COLO668 (cell line): ENCODE data around the gene POT1.
"Not testable (repeated sequence)": the region's sequence is repeated elsewhere in the genome, so short reads cannot be mapped to it uniquely, and the experiment has no call there.

ENCODE experiments used
- DNase-seq: peaks from one replicate; lab custom pipeline; 2025; ENCODE audit not compliant: unreplicated experiment; lab: John Stamatoyannopoulos, UW

Gene POT1, protein sequence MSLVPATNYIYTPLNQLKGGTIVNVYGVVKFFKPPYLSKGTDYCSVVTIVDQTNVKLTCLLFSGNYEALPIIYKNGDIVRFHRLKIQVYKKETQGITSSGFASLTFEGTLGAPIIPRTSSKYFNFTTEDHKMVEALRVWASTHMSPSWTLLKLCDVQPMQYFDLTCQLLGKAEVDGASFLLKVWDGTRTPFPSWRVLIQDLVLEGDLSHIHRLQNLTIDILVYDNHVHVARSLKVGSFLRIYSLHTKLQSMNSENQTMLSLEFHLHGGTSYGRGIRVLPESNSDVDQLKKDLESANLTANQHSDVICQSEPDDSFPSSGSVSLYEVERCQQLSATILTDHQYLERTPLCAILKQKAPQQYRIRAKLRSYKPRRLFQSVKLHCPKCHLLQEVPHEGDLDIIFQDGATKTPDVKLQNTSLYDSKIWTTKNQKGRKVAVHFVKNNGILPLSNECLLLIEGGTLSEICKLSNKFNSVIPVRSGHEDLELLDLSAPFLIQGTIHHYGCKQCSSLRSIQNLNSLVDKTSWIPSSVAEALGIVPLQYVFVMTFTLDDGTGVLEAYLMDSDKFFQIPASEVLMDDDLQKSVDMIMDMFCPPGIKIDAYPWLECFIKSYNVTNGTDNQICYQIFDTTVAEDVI

DNA sequence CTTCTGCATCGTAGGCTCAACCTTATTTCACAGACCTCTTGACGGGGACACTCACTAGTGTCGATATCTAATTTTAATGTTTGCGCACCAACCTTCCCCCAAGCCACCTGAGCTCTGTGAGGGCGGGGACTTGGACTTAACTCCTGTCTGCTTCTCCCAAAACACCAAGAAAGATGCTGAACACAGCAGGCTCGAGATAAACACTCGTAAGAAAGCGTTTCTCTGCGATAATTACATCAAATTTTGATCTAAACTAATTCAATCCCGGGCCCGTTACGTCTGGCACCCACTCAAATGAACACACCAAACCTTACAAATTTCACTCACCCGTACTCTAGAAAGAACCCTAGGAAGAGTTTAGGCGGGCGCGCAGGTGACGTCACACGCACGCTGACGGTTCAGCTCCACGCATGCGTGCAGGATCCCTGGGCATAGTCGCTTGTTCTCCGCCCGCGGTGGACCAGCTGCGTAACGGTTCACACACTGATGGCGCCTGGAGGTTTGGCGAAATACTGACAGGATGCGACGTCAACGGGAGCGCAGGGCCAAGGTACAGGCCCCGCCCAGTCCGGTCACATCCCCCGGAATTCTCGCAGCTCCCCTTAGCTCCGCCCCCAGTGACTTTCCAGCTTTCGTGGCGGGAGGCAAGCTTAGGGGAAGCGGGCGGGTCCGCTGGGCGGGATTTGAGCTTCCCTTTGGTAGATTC is at the start of gene POT1:
TSS of gene POT1 (minus strand) at position 359 of the 706 bp plus-strand sequence. CDS start 32,652 bp downstream, outside the sequence.
- peak; percentile 98 for DNase-seq

DNA sequence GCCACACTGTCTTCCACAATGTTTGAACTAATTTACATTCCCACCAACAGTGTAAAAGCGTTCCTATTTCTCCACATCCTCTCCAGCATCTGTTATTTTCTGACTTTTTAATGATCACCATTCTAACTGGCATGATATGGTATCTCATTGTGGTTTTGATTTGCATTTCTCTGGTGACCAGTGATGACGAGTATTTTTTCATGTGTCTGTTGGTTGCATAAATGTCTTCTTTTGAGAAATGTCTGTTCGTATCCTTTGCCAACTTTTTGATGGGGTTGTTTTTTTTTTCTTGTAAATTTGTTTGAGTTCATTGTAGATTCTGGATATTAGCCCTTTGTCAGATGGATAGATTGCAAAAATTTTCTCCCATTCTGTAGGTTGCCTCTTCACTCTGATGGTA is 45.5 kb upstream of the POT1 start:
- DNase-seq = not testable (repeated sequence)

- DNase-seq = no peak
Measured at GRCh38 chr7:124965553-124965952, 35.9 kb upstream of the POT1 start.

- no peak for DNase-seq
Measured at GRCh38 chr7:124959676-124960075, 30.1 kb upstream of the POT1 start.

- DNase-seq = not testable (repeated sequence)
Measured at GRCh38 chr7:124957952-124958351, 28.3 kb upstream of the POT1 start.

- DNase-seq = no peak
Measured at GRCh38 chr7:124956160-124956559, 26.5 kb upstream of the POT1 start.

DNA sequence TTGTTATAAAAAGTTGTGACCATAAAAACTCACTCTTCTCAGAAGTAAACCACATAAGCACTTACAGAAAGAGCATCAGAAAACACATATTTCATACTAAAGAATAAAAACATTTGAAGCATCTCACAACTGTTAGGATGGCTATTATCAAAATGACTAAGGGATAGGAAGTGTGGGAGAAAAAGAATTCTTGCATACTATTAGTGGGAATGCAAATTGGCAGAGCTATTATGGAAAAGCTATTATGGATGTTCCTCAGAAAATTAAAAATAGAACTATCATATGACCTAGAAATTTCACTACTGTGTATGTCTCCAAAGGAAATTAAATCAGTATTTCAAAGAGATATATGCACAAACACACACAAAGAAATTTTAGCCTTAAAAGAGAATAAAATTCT is 25.2 kb upstream of the POT1 start:
- no peak for DNase-seq

DNA sequence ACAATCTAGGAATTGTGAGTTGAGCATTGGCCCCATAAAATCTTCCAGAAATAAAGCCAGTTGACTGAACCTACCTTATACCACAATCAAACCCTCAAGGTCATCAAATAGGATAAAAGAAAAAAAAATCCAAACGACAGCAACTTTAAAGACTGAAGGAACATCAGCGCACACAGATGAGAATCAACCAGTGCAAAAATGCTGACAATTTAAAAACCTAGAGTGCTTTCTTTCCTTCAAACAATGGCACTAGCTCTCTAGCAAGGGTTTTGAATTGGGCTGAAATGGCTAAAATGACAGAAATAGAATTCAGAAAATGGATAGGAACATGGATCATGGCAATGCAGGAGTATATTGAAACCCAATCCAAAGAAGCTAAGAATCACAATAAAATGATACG is 16.1 kb upstream of the POT1 start:
- no peak for DNase-seq

- DNase-seq = no peak
Measured at GRCh38 chr7:124943472-124943871, 13.8 kb upstream of the POT1 start.

GRCh38 chr7:124942399-124942798 is 12.8 kb upstream of the POT1 start:
- no peak for DNase-seq

GRCh38 chr7:124940306-124940705 is 10.7 kb upstream of the POT1 start:
- no peak for DNase-seq

- no peak for DNase-seq
Measured at GRCh38 chr7:124938128-124938527, 8.5 kb upstream of the POT1 start.

DNA sequence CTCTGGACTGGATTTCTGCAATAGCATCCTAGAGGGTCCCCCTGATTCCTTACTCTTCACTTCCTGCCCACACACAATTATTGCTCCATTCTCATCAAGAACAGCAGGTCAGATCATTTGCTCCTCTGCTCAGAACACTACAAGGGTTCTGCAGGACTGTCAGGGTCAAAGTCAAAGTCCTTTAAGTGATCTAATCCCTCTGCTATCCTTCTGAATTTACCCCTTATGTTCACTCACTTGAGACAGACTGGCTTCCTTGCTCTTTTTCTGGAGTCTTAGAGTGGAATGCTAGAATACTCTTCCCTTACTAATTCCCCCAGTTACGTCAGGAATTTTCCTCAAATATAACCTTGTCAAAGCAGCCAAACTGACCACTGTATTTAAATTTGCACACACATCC is 7.5 kb upstream of the POT1 start:
- DNase-seq = no peak

DNA sequence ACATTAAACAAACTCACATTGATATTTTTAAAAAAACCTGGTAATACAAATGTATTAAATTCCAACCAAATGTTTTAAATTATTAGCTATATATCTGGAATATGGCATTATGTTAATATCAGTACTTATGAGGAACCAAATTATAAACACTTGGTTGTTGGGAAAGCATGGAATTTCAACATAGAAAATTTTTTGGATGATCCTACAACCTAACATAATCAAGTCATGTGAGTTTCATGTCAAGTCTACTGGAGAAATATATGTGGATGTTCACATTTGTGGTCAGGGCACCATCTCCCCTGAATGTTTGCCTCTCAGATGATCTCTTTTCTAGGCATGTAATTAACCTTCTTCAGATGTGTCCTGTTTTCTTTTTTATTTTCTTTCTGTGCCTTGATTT is 5.2 kb upstream of the POT1 start:
- no peak for DNase-seq

DNA sequence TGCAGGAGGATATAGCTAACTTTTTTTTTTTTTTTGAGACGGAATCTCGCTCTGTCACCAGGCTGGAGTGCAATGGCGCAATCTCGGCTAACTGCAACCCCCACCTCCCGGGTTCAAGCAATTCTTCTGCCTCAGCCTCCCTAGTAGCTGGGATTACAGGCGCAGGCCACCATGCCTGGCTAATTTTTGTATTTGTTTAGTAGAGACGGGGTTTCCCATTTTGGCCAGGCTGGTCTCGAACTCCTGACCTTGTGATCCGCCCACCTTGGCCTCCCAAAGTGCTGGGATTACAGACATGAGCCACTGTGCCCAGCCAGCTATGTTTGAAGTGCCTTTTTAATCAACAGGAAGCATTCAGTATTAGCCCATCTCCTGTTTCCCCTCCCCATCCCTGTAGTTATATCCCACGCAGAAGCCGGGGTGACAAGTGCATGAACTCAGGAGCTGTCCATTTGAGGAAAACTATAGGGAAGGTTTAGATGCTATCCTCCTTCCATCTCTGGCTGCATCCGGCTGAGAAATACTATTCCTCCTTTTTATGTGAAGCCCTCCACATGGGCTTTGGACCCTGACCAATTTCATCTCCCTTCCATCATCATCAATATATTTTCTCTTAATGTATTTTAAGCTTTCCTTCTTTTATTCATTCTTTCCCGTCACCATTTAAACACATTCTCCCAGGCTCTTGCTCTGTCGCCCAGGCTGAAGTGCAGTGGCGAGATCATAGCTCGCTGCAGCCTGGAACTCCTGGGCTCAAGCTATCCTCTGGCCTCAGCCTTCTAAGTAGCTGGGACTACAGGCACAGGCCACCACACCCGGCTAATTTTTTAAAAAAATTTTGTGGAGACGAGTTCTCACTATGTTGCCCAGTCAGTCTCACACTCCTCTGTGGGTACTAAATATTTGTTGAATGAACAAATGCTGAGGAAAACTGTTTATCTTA is 1.3 kb upstream of the POT1 start:
- DNase-seq = no peak

DNA sequence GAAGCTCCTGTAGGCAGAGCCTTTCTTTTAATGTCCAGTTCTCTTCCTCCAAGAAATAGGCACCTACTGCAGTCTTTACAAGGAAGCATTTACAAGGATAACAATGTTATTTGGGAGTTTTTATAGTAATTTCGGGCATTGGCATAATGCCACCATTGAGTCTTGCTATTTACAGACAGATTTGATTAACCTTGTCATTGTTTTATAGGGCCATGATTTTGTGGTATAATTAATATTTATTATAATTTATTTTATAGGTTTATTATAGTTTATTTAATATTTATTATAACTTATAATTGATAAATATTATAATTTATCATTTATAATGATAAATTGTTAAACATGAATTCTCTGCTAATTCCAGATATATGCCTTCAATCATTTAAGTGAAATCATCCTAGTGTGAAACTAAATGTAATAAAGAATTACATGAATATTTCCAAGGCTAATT is 573 bp upstream of the POT1 start:
- no peak for DNase-seq

- DNase-seq = no peak
Measured at GRCh38 chr7:124924906-124925305, 4.7 kb downstream of the POT1 start.

DNA sequence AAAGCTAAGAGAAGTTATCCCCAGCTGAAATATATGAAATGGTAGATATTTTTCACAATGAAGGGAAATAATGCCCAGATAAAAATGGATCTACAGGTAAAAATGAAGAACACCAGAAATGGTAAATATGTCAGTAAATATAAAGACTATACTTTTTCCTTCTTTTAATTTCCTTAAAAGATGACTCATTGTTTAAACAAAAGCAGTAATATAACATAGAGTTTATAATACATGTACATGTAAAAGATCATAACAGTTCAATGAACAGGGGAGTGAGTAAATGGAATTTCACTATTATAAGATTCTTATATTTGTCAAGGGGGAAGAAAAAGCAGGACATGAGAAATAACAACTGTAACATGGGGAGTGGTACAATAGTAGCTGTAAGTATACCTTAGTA is 7.4 kb downstream of the POT1 start:
- DNase-seq = no peak

GRCh38 chr7:124919841-124920240 is 9.8 kb downstream of the POT1 start:
- DNase-seq = no peak

- DNase-seq = no peak
Measured at GRCh38 chr7:124918662-124919061, 11.0 kb downstream of the POT1 start.

DNA sequence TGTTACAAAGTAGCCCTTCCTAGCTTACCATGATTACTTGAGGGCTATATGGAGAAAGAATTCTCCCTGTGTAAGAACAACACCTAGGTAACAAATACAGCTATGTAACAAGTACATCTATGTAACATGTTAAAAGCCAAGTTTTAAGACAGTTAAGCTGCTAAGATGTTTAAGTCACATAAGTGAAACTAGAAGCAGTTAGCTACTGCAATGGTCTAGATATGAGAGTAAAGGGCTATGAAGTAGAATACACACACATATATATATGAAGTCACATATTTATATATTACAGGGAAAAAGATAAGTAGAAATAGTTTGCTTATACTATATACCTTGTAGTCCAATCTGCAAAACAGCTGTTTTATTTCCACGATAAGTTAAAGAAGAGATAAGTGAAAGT is 14.4 kb downstream of the POT1 start:
- DNase-seq = no peak
